Right hindlimb (tissue), 1 donor: ENCODE data around the gene SAE1.

Experiments used
- DNase-seq: peaks from one replicate; pipeline ENCODE4 v3.0.0-alpha.2; 2018

SAE1 gene

GRCh38 chr19:47225746-47226425, 95.3 kb downstream of the SAE1 start:
- DNase-seq: peak; percentile 91

DNA sequence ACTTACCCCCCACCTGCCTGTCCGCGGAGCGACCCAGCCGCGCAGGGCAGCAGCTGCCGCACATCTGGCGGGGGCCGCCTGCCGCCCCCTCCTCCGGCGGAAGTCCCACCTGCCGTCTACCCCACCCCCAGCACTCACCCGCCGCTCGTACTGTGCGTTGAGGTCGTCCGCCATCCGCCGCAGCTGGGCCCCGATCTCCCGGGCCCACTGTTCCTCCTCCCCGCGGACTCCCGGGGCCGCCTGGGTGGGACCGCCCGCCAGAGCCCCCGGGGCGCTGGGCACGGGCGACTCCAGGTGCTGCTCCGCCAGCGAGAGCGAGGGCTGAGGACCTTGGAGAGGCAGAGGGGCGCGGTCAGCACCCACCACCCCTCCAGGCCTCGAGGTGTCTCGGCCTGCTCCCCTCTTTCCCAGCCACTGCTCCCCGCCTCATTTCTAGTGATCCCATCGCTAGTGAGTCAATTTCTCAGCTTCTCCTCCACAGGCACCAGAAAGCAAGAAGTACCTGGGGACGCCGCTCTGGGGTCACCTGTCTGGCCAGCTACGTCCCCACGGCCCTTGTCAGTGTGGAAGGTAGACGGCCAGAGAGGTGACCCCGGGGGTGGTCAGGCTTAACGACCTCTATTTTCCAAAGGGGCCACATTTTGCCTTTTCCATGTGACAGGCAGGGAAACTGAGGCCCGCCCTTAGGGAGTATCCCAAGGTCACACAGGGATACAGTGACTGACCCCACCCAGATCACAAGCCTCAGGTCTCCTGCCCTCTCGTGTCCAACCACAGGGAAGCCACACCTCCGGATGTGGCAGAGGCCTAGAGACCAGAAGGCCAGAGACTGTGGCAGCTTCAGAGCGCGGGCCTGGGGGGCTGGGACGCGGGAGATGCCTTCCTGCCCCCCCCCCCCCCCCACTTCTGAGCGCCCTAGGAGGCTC, 96.1 kb downstream of the SAE1 start:
- peak; percentile 73 for DNase-seq

DNA sequence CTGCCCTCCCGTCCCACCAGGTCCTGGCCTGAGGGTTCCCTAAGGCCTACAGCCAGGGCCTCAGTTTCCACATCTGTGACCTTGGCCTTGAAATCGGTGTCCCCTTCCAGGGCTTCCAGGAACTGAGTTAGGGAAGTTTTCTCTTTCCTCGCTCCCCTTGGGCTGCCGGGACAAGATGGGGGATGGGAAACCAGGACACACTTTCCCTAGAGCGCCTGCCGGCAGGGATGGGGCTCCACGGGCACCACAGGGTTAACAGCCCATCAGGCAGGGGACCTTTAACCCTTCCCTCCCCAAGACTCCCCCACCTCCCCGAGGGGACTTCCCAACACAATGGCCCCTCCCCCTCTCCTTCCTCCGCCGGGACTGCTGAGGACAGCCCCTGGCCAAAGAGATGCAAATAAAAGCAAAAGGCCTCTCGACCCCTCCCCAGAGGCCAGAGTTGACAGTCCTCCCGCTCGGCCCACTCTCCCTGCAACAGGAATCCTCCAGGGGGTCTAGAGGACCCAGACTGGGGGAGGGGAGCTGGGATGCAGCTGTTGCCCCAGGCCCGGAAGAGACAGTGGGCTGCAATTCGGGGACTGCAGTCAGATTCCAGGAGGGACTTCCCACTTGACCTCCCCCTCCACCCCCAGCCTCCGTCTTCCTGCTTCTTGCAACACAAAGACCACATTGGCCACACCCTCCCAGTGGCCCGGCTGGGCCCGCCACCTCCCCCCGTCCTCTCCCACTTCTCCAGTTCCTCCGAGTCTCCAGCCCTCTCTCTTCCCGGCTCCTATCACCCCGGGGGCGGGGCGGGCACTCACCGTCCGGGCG, 96.9 kb downstream of the SAE1 start:
- peak; percentile 88 for DNase-seq

DNA sequence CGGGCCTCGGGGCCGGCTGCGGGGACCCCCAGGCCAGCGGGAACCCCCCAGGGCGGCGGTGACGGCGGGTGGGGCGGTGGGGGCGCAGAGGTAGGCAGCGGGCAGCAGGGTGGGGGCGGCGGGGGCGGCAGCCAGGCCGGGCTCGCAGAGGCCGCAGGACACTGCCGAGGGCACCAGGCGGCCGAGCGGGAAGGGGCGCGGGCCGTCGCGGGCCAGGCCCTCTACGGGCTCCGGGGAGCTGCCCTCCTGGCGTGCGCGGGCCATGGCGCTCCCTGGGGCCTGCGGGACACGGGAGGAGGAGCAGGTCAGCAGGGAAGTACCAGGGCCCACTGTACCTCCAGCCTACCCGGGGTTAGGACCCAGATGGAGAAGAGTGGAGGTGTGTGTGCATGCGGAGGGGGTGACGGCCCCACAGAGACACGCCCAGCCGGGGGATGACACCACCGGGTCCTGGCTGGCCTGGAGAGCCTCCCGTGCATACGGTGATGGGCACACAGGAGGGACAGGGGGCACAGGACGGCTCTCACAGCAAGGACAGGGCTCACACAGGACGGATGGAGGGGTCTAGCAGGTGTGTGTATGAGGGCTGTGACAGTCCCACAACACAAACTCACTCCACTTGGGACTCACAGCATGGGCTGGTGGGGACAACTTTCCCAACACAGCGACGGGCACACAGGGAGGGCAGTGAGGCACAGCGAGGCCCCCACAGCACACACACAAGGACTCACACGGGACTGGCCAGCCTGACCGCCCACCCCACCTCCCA, 97.7 kb downstream of the SAE1 start:
- peak; percentile 34 for DNase-seq

GRCh38 chr19:47228937-47229675, 98.5 kb downstream of the SAE1 start:
- peak; percentile 44 for DNase-seq

- DNase-seq: peak; percentile 32
Measured at GRCh38 chr19:47229676-47230053, 99.0 kb downstream of the SAE1 start.

DNA sequence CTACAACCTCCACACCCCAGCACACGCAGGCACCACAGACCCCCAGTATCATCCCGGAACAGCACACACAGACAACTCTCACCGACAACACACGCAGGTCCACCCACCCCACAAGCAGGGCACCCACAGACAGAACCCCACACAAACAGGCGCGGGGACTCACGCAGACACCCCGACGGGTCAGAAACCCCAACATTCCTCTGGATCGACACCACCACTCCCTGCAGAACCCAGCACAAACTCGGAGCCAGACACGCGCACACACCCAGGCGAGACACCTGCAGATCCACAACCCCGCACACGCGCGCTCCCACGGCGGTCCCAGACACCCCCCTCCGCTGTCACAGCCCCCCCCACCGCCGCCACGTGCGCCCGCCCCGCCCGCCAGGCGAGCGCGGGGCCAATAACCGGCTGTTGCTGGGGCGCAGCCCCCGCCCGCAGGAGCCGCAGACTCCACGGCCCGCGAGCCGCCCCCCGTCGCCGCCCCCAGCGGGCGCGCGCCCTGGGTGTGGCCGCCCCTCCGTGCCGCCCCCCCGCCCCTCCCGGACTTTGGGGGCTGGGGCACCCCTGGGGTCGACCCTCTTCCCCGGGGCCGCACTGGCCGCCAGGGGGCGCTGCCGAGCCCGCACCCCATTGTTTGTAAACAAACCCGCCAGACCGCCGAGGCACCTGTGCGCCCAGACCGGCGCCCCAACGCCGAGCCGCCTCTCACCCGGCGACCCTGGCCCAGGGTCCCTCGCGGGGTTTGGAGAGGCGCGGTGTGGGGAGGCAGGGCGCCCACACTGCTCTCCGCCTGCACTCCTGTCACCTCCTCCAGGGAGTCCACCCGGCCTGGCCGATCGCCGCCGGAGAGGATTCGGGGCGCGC, 99.7 kb downstream of the SAE1 start:
- peak; percentile 55 for DNase-seq

- DNase-seq: no peak
Measured at GRCh38 chr19:47230921-47231214, 100.2 kb downstream of the SAE1 start, which contains the start of gene BBC3. TSS of gene BBC3 (minus strand) at chr19:47231199. CDS start at chr19:47228431, 2,768 bp downstream.

DNA sequence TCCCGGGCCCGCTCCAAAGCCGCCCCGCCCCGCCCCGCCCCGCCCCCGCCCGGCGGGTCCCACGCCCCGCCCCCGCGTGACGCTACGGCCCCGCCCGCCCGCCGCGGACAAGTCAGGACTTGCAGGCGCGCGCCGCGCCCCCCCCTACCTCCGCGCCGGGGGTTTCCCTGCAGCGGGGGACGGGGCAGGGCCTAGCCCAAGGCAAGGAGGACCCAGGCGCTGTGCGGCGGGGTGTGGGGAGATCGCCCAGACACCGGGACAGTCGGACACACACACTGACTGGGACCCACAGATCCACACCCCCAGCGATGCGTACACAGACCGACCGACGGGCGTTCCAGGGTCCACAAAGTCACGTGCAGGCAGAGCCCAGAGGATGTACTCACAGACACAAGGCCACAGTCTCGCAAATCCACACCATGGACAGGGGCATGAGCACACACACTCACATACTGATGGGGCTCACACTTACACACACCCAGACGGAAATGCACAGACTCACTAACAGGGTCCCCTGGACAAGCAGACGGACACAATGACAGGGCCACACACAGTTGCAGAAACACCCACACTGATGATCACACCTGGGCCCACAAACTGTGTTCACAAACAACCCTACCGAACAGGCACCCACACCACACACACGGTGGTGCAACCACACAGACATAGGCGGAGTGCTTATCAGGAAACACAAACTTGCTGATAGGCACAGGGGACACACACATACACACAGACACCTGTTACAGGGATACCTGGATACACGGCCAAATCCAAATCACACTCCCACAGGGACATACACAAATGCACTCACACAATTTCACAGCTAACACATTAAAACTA, 100.8 kb downstream of the SAE1 start:
- peak; percentile 87 for DNase-seq

GRCh38 chr19:47232422-47233211, 102.0 kb downstream of the SAE1 start:
- no peak for DNase-seq

- DNase-seq: no peak
Measured at GRCh38 chr19:47236072-47236675, 105.5 kb downstream of the SAE1 start.

- no peak for DNase-seq
Measured at GRCh38 chr19:47239152-47239551, 108.5 kb downstream of the SAE1 start.

GRCh38 chr19:47239610-47240296, 109.1 kb downstream of the SAE1 start:
- peak; percentile 81 for DNase-seq

GRCh38 chr19:47240556-47240955, 109.9 kb downstream of the SAE1 start:
- DNase-seq: no peak

GRCh38 chr19:47240996-47241918, 110.6 kb downstream of the SAE1 start:
- peak; percentile 57 for DNase-seq

DNA sequence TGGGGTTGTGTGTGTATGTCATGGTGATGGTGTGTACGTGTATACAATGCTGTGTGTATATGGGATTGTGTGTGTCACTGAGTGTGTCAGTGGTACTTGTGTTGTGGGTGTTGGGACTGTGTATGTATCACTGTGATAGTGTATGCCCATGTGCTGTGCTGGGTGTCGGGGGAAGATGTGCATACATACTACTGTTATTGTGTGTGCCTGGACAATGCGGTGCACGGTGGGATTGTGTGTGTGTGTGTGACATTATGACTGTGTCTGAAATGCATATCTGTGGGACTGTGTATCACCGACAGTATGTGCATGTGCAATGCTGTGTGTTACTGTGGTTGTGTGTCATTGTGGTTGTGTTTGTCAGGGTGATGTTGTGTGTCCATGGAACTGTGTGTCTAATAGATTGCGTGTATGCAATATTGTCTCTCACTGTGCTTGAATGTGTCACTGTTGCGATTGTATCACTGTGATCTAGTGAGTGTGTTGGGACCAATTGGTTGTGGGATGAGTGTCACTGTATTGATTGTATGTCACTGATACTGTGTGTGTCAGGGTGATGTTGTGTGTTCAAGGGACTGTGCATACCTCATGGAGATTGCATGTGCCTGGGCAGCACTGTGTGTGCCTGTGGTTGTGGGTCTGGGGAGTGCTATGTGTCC, 111.4 kb downstream of the SAE1 start:
- no peak for DNase-seq
